H1 (cell line): Measurements from ENCODE around the gene NELL2. TPM values are rescaled to one million over a fixed set of nuclear protein-coding genes. Genes with fewer than 3 reads are reported as not detected.

Experiments used
- CTCF ChIA-PET: fragments of 300-600 bp; sonication (Branson Sonifier 250); formaldehyde crosslinking; loops from one replicate; lab custom pipeline; 2021; ENCODE audit not compliant: partially characterized antibody; lab: Charles Lee
- POLR2A ChIA-PET: fragments of 300-600 bp; sonication (Branson Sonifier 250); formaldehyde crosslinking; loops from one replicate; lab custom pipeline; 2021; ENCODE audit warnings: inconsistent platforms; ENCODE audit not compliant: partially characterized antibody; lab: Charles Lee
- DNase-seq, 2 experiments: peaks; one replicate each; pipeline versions ENCODE4 v3.0.0 to v3.0.0-alpha.2; 2010 to 2022; ENCODE audit warnings: low spot score in 2 of 2, low read depth in 1 of 2, mixed read lengths in 1 of 2
- FAIRE-seq: peaks from 2 replicates; lab custom pipeline; 2011; peaks lifted over from hg19 to GRCh38; lab: Jason Lieb, UNC
- H2AFZ ChIP-seq: 2 replicates; pipeline ENCODE4 v1.8.1; 2012; ENCODE audit warnings: low read length, inconsistent platforms
- H2AK5ac ChIP-seq: 2 replicates; pipeline ENCODE4 v1.6.1; 2013; ENCODE audit warnings: low read depth, low read length
- H2BK120ac ChIP-seq: replicated peaks from 2 replicates; pipeline ENCODE3; 2013; ENCODE audit warnings: low read depth, low read length, inconsistent platforms
- H2BK12ac ChIP-seq: 2 replicates; pipeline ENCODE4 v1.6.1; 2013; ENCODE audit warnings: low read depth, low read length
- H2BK15ac ChIP-seq: 2 replicates; pipeline ENCODE4 v1.6.1; 2013; ENCODE audit warnings: low read length
- H2BK20ac ChIP-seq: 2 replicates; pipeline ENCODE4 v1.6.1; 2013; ENCODE audit warnings: low read length
- H2BK5ac ChIP-seq: 2 replicates; pipeline ENCODE4 v1.6.1; 2013; ENCODE audit warnings: low read depth, low read length
- H3K14ac ChIP-seq: 2 replicates; pipeline ENCODE4 v1.6.1; 2013; ENCODE audit warnings: inconsistent platforms; ENCODE audit not compliant: insufficient read length
- H3K18ac ChIP-seq: 2 replicates; pipeline ENCODE4 v1.6.1; 2013; ENCODE audit warnings: low read length; ENCODE audit errors: extremely low read depth
- H3K23ac ChIP-seq: 2 replicates; pipeline ENCODE4 v1.6.1; 2013; ENCODE audit warnings: inconsistent platforms; ENCODE audit not compliant: insufficient read length
- H3K23me2 ChIP-seq: 2 replicates; pipeline ENCODE4 v1.6.1; 2013; ENCODE audit warnings: low read depth, low read length
- H3K27ac ChIP-seq: 2 replicates; pipeline ENCODE4 v1.6.1; 2011; ENCODE audit warnings: low read depth, low read length, inconsistent platforms
- H3K27me3 ChIP-seq, 4 experiments: replicated peaks in 1 of 4; 1 replicate in 1 of 4; 2 replicates in 3 of 4; pipeline versions ENCODE4 v1.6.1 to v1.8.1; 2011 to 2013; ENCODE audit warnings: low read length in 3 of 4, mild to moderate bottlenecking in 3 of 4, inconsistent platforms in 2 of 4, mixed read lengths in 2 of 4, moderate library complexity in 1 of 4; ENCODE audit not compliant: control insufficient read depth in 3 of 4, insufficient read depth in 3 of 4; ENCODE audit errors: extremely low read depth in 1 of 4
- H3K36me3 ChIP-seq, 4 experiments: 2 replicates each; pipeline versions ENCODE4 v1.6.1 to v1.8.1; 2011 to 2013; ENCODE audit warnings: mild to moderate bottlenecking in 4 of 4, low read length in 3 of 4, moderate library complexity in 2 of 4, control low read depth in 1 of 4, inconsistent platforms in 1 of 4; ENCODE audit not compliant: insufficient read depth in 4 of 4, control insufficient read depth in 2 of 4
- H3K4ac ChIP-seq: replicated peaks from 2 replicates; pipeline ENCODE3; 2013; ENCODE audit warnings: low read length, low read depth, mixed read lengths, inconsistent platforms; ENCODE audit not compliant: insufficient read length
- H3K4me1 ChIP-seq, 4 experiments: replicated peaks in 1 of 4; 1 replicate in 1 of 4; 2 replicates in 3 of 4; pipeline versions ENCODE4 v1.6.1 to v1.8.1; 2011 to 2013; ENCODE audit warnings: low read length in 3 of 4, inconsistent platforms in 2 of 4, mixed read lengths in 1 of 4; ENCODE audit not compliant: insufficient read depth in 4 of 4, control insufficient read depth in 3 of 4
- H3K4me2 ChIP-seq, 2 experiments: 2 replicates each; pipeline versions ENCODE4 v1.6.1 to v1.8.1; 2011 to 2013; ENCODE audit warnings: low read depth in 2 of 2, low read length in 2 of 2, control low read depth in 1 of 2, inconsistent platforms in 1 of 2, mild to moderate bottlenecking in 1 of 2; ENCODE audit not compliant: insufficient read depth in 1 of 2
- H3K4me3 ChIP-seq, 4 experiments: fragments of 200-600, 300-600 bp in 1 of 4; sonication (generic), shearing (Covaris generic), sonication (Bioruptor Twin) in 1 of 4; 2 replicates each; pipeline versions ENCODE4 v1.5.1 to v1.8.1; 2011 to 2016; ENCODE audit warnings: low read length in 4 of 4, low read depth in 3 of 4, control low read depth in 2 of 4, inconsistent platforms in 2 of 4, mild to moderate bottlenecking in 2 of 4, mixed read lengths in 1 of 4, moderate library complexity in 1 of 4; ENCODE audit not compliant: insufficient read depth in 2 of 4; ENCODE audit errors: extremely low read depth in 1 of 4
- H3K56ac ChIP-seq: replicated peaks from 2 replicates; pipeline ENCODE3; 2013; ENCODE audit warnings: low read depth, mild to moderate bottlenecking, mixed read lengths, low read length, inconsistent platforms; ENCODE audit not compliant: insufficient read length
- H3K79me1 ChIP-seq: 2 replicates; pipeline ENCODE4 v1.6.1; 2013; ENCODE audit warnings: low read depth, low read length, control low read depth
- H3K79me2 ChIP-seq, 2 experiments: 2 replicates each; pipeline versions ENCODE4 v1.6.1 to v1.8.1; 2012 to 2013; ENCODE audit warnings: low read length in 2 of 2, mild to moderate bottlenecking in 2 of 2, inconsistent platforms in 1 of 2; ENCODE audit not compliant: insufficient read depth in 2 of 2, control insufficient read depth in 1 of 2
- H3K9ac ChIP-seq, 4 experiments: replicated peaks in 1 of 4; 1 replicate in 1 of 4; 2 replicates in 3 of 4; pipeline versions ENCODE4 v1.6.1 to v1.8.1; 2011 to 2013; ENCODE audit warnings: low read depth in 3 of 4, low read length in 3 of 4, control low read depth in 2 of 4, mild to moderate bottlenecking in 2 of 4, moderate library complexity in 2 of 4, inconsistent platforms in 1 of 4; ENCODE audit errors: extremely low read depth in 1 of 4
- H3K9me3 ChIP-seq, 2 experiments: 2 replicates each; pipeline versions ENCODE4 v1.6.1 to v1.8.1; 2012 to 2013; ENCODE audit warnings: mild to moderate bottlenecking in 2 of 2, moderate library complexity in 2 of 2, control low read depth in 1 of 2, inconsistent platforms in 1 of 2, low read depth in 1 of 2, low read length in 1 of 2, mixed read lengths in 1 of 2; ENCODE audit not compliant: insufficient read depth in 2 of 2
- H4K20me1 ChIP-seq, 2 experiments: replicated peaks in 1 of 2; 2 replicates each; pipeline versions ENCODE3 to v1.8.1; 2011 to 2013; ENCODE audit warnings: inconsistent platforms in 2 of 2, low read length in 2 of 2, mild to moderate bottlenecking in 1 of 2; ENCODE audit not compliant: insufficient read depth in 2 of 2, control insufficient read depth in 1 of 2
- H4K5ac ChIP-seq: 2 replicates; pipeline ENCODE4 v1.6.1; 2013; ENCODE audit warnings: low read length, low read depth, mixed read lengths, inconsistent platforms; ENCODE audit not compliant: insufficient read length
- H4K8ac ChIP-seq: 2 replicates; pipeline ENCODE4 v1.8.0; 2013; ENCODE audit warnings: mild to moderate bottlenecking, moderate library complexity, low read length, inconsistent platforms; ENCODE audit not compliant: insufficient read depth; ENCODE audit errors: extremely low read depth
- H4K91ac ChIP-seq: replicated peaks from 2 replicates; pipeline ENCODE3; 2013; ENCODE audit warnings: low read length, mixed read lengths, inconsistent platforms; ENCODE audit not compliant: insufficient read length
- BCL11A ChIP-seq, 2 experiments: IDR thresholded peaks; one replicate each; pipeline ENCODE4 v1.6.1; 2011; ENCODE audit warnings: low read depth in 2 of 2, low read length in 2 of 2, mild to moderate bottlenecking in 2 of 2
- CEBPB ChIP-seq: IDR thresholded peaks from 2 replicates; pipeline ENCODE4 v1.6.1; 2012; ENCODE audit warnings: low read depth, low read length
- CTBP2 ChIP-seq: IDR thresholded peaks from 2 replicates; pipeline ENCODE4 v1.7.0; 2011; ENCODE audit warnings: borderline replicate concordance, mild to moderate bottlenecking, moderate library complexity, mixed read lengths, low read length; ENCODE audit not compliant: insufficient read depth, insufficient read length
- E2F6 ChIP-seq: IDR thresholded peaks from 2 replicates; pipeline ENCODE4 v1.6.1; 2012; ENCODE audit warnings: inconsistent platforms
- FOSL1 ChIP-seq: IDR thresholded peaks from 2 replicates; pipeline ENCODE4 v1.6.1; 2011; ENCODE audit warnings: mild to moderate bottlenecking, low read depth, low read length, moderate library complexity; ENCODE audit not compliant: insufficient read depth
- HDAC2 ChIP-seq, 2 experiments: fragments of 300-600 bp in 1 of 2; sonication (generic) in 1 of 2; IDR thresholded peaks; 2 replicates each; pipeline ENCODE4 v1.6.1; 2011 to 2012; ENCODE audit warnings: low read depth in 2 of 2, low read length in 2 of 2, mild to moderate bottlenecking in 2 of 2, moderate library complexity in 2 of 2, borderline replicate concordance in 1 of 2, inconsistent platforms in 1 of 2
- HDAC6 ChIP-seq: IDR thresholded peaks from one replicate; pipeline ENCODE4 v1.7.1; 2012; ENCODE audit warnings: low read depth, mild to moderate bottlenecking, inconsistent platforms, low read length, moderate library complexity
- KDM5A ChIP-seq: fragments of 200-600 bp; IDR thresholded peaks from 2 replicates; pipeline ENCODE4 v1.7.1; 2012; ENCODE audit warnings: mild to moderate bottlenecking, low read length, inconsistent platforms, mixed read lengths
- PHF8 ChIP-seq: fragments of 200-600 bp; sonication (generic); conservative IDR thresholded peaks from 2 replicates; pipeline ENCODE4 v1.7.1; 2012; ENCODE audit warnings: low read depth, mild to moderate bottlenecking, inconsistent platforms, low read length, moderate library complexity
- POLR2AphosphoS5 ChIP-seq: IDR thresholded peaks from 2 replicates; pipeline ENCODE4 v1.6.1; 2011; ENCODE audit warnings: low read depth, low read length
- RFX5 ChIP-seq: IDR thresholded peaks from 2 replicates; pipeline ENCODE4 v1.6.1; 2011; ENCODE audit warnings: low read depth, low read length, improper control_type of control experiment, borderline replicate concordance
- SAP30 ChIP-seq: fragments of 300-600 bp; sonication (generic); IDR thresholded peaks from 2 replicates; pipeline ENCODE4 v1.7.1; 2012; ENCODE audit warnings: low read length, moderate library complexity, mild to moderate bottlenecking, inconsistent platforms; ENCODE audit not compliant: insufficient read depth, insufficient replicate concordance
- TAF1 ChIP-seq: IDR thresholded peaks from 2 replicates; pipeline ENCODE4 v1.6.1; 2011; ENCODE audit warnings: mild to moderate bottlenecking, low read depth, low read length
- ZNF274 ChIP-seq: IDR thresholded peaks from 2 replicates; pipeline ENCODE4 v1.7.0; 2012; ENCODE audit warnings: low read length, borderline replicate concordance; ENCODE audit errors: extremely low read depth
- WGBS, 2 experiments: shearing (Covaris generic) in 1 of 2; methylation state at CpG; one replicate each; pipeline versions ENCODE4 v1.1.6 to v1.1.7; 2013 to 2015; ENCODE audit warnings: low lambda C conversion rate in 2 of 2, mixed read lengths in 2 of 2, inconsistent platforms in 1 of 2, low coverage in 1 of 2, missing lambda C conversion rate in 1 of 2; ENCODE audit not compliant: insufficient replicate concordance in 2 of 2, insufficient coverage in 1 of 2, insufficient read length in 1 of 2; ENCODE audit errors: extremely low coverage in 1 of 2, missing lambda C conversion rate in 1 of 2; 5-methylcytosine and 5-hydroxymethylcytosine counted together
- polyA plus RNA-seq, 7 experiments: library from polyadenylated mRNA; depleted of rRNA in 3 of 7; stranded (reverse) in 5 of 7; unstranded in 2 of 7; fragments of >200 nt in 5 of 7; fragments of 200-250 nt in 2 of 7; gene quantifications; 1 replicate in 5 of 7; 2 replicates in 1 of 7; 4 replicates in 1 of 7; pipeline versions ENCODE4 v1.2.1 to v1.2.3, GENCODE V29; 2011 to 2013; ENCODE audit warnings: missing spikeins in 2 of 7, mixed read lengths in 2 of 7
- total RNA-seq: library from RNA; stranded (reverse); fragmentation: NEBNext Ultra II Directional; extraction: Animal tissue kit (Norgen Biotek cat#: 25700); gene quantifications from 2 replicates; pipeline ENCODE4 v1.2.1, GENCODE V29; 2021

NELL2 gene
- total and polyA plus RNA-seq, 2 of the 8 experiments (the other 6 are each of a cell fraction or from before 2014, with no cell fraction given): 54.2 to 56.8 TPM

GRCh38 chr12:44544018-44544417 is 332.1 kb downstream of the NELL2 start:
- Histone ChIP-seq H3K14ac (no peak overlapping the region), H3K4me2 (no peak overlapping the region), H3K79me1 (no peaks in the 10 kb centered on the region), H3K79me2 (no peaks in the 10 kb centered on the region), H3K27ac (no peak overlapping the region), H2BK15ac (no peak overlapping the region), H3K4me1 (no peaks in the 10 kb centered on the region), H3K56ac (no peak overlapping the region), H4K91ac (no peak overlapping the region), H2BK20ac (no peak overlapping the region), H3K18ac (no peak overlapping the region), H3K23me2 (no peaks in the 10 kb centered on the region), H2BK120ac (no peak overlapping the region), H3K36me3 (no peaks in the 10 kb centered on the region), H3K9ac (no peak overlapping the region), H3K4me3 (no peak overlapping the region), H4K20me1 (no peaks in the 10 kb centered on the region), H3K27me3 (no peaks in the 10 kb centered on the region), H3K23ac (no peak overlapping the region), H2AFZ (no peak overlapping the region), H2BK12ac (no peak overlapping the region), H2BK5ac (no peak overlapping the region), H3K4ac (no peak overlapping the region), H4K8ac (no peak overlapping the region), H2AK5ac (no peak overlapping the region), H3K9me3 (no peaks in the 10 kb centered on the region), H4K5ac (no peak overlapping the region)
- CTCF ChIA-PET: interaction anchor here (0.8 to 1.2 kb wide), 2 partner anchors 15 to 45 kb away, joined by 3 read pairs; no protein-coding TSS in a partner anchor
- FAIRE-seq (no peak), DNase-seq (no peak)
- TF ChIP-seq RFX5 (no peak), POLR2AphosphoS5 (no peak), SAP30 (no peak), HDAC6 (no peak), PHF8 (no peak), E2F6 (no peak), ZNF274 (no peak), BCL11A (IDR thresholded peaks at IDR 0.05; ENCODE audit: low read depth in 2 of 2, low read length in 2 of 2) (no peak), KDM5A (no peak), HDAC2 (IDR thresholded peaks at IDR 0.05; ENCODE audit: borderline replicate concordance in 1 of 2, low read depth in 2 of 2, low read length in 2 of 2) (no peak), CTBP2 (no peak), FOSL1 (no peak), TAF1 (no peak), CEBPB (no peak)
- WGBS, 2 experiments: 97% methylated on average over 3 of the region's 3 CpGs; no CpG with 5 or more reads in 1 of the 2 experiments
- POLR2A ChIA-PET: no interaction called here
